Left forelimb (tissue), 1 donor: ENCODE data around the gene TLX3.
A peak's percentile ranks its signal among the peaks of the same experiment; 100 is the strongest.

Experiments used
- DNase-seq: peaks from one replicate; pipeline ENCODE4 v3.0.0-alpha.2; 2018; ENCODE audit warnings: low spot score

TLX3 gene

DNA sequence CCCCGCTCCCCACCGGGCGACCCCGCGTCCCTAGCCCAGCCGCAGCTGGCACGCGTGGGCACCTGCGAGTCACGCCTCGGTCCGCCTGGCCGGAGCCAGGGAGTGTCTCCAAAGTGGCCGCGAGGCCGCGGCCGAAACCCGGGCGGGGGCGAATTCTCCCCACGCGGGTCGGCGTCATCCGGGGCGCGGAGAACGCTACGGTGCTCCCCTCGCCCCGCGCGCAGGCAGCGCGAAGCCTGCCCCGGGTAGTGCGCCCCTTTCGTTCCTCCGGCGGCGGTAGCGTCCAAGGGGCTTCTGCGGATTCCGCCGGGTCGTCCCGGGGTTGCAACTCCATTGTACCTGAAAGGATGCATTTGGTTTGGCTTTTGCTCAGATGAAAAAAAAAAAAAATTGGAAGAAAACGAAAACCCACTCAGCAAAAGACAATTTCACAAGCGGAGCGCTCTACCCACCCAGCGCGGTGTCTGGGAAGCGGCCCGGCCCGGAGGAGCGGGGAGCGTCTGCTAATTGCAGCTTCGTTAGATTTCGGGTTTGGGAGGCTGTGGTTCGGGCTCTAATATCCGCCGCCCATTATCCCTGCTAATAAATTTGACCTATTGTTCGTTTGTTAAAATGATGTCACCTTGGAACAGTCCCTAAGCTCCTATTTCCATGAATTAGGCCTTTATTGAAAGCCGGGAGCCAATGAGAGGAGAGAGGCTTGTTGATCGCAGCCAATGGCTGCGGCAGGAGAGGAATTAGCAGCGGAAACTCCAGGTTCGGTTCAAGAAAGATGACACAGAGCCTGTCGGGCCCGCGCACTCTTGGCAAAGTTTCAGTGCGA is at the start of gene TLX3:
TSS of gene TLX3 (plus strand) at position 796 of the 823 bp plus-strand sequence. CDS start 118 bp downstream, outside the sequence.
- DNase-seq = no peak

DNA sequence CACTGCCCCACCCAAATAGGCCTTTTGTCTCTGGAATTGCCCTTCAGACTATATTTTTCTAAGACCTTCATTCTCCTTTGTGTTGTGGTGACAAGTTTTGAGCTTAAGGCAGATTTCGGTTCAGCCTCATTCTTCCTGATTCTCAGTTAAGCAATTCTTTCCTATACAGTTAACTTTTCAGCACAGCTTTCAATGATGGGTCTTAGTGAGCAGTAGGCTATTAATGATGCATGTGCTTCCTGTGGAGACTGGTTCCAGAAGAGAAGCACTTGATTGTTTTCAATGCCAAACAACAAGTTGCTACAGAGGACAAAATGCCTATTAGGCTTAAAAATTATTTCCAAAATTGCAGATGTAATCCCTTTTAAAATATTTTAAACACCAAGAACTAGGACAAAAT is 47.7 kb upstream of the TLX3 start:
- DNase-seq = no peak

DNA sequence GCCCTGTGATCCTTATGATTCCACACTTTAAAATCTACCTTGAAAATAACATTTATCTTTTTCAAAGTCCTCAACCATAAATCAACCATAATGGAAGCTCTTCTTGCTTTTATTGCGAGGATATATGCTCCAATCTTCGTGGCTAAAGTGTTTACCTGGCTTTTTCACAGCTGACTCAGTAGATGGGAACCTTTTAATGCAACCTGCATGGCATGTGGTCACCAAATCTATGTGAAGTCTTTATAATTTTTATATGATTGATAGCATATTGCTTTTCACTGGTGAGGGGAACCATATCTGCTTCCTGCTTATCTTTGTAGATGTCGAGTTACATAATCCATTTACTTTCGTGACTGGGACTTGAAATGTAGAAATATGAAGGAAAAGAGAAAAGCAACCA is 47.1 kb upstream of the TLX3 start:
- DNase-seq = no peak

DNA sequence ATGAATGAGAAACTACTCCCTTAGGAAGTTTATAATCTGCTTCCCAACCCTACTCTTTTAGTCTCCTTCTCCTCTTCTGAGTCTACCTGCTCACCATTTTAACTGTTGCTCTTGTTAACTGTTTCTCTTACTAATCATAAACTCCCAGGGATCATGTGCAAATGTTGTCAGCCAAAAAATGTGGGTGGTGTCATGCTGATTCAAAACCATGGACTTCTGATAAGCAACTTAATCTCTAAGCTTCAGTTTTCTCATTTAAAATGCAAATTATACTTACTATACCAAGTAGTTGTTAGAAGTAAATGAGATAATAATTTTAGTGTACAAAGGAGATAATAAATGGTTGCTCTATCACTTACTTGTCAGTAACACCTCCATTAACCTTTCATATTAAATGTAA is 45.9 kb upstream of the TLX3 start:
- DNase-seq = no peak

DNA sequence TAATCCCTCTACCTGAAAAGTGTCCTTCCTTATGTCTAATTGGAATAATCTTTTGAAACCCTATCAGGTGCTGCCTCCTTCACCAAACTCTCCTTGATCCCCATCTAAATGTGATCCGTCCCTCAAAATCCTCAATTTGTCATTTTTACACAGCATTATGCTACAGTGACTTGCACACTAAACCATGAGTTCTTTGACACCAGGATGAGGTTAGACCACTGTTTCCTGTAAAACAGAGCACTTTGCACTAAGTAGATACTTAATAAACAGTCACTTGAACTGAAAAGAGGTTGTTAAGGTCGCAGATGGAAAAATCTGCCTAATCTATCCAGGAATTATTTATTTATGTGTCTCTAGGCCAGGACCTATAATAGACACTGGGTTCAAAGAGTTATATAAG is 44.2 kb upstream of the TLX3 start:
- no peak for DNase-seq

DNA sequence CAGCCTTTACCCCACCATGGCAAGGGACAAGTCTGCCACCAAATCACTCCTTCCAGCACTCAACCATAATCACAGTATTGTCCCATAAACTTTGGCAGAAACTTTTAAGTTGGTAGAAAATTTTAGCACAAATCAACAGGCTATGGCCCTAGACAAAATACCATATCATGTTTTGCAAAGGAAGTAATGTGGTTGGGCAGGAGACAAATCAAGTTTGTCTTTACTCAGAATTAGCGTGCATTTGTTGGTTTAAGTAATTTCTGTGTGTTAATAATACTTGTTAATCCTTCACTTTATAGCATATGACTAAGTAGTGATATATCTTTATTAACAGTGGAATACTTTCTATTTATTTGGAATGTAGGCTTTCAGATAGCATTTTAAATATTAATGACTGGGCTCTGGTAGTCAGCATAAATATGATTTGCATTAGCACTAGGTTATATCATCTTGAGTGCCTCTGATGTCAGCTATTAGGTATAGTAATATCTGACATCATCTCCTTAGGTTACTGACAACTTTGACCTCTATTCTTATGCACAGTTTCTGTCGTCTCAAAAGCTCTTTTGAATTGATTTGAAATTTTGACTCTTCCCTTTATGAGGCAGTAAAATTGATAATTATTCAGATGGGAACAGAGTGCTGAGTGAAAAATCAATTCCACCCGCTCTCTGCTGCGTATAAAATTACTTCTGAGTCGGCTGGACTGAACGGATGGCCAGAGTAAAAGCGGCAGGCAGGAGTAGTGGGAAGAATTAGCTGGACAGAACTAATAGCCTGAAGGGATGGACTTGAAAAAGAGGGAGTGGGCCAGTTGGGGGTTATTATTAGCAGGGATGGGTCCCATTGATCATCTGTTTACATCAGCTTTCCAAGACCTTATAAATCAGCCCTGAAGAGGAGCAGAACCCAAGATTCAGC is 40.1 kb upstream of the TLX3 start:
- DNase-seq = no peak

DNA sequence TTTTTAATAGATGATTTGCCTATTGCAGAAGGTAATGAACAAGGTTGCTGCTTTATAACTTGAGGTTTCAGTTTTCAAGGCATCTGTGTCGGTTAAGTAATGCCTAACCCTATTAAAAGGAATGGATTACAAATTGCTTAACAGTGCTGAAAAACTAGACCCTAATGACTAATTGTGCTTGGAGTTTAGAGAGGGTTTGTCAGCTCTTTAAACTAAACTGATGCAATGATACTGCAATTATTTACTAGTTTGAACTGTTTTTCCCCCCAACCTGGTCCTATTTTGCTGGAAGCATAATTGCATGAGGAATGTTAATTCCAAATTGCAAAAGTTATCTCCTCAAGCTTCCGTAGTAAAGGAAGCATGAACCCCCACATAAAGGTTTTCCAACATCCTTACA is 39.3 kb upstream of the TLX3 start:
- no peak for DNase-seq

DNA sequence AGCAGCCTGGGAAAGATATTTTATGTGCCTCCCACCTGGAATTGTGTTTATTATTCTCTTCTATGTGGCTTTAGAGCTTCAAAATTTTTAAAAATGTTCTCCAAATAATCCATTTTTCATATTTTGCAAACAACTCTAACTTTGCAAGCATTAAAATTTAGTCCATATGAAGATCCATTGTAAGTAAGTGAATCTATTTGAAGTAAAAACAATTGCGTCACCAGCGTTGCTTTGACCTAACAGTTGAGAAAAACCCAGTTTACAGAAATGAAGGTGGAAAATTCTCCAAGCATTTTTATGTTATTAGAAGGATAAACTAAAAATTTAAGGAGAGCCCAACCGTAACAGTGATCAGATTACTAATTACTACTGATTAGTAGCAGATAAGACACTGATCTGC is 38.9 kb upstream of the TLX3 start:
- no peak for DNase-seq

DNA sequence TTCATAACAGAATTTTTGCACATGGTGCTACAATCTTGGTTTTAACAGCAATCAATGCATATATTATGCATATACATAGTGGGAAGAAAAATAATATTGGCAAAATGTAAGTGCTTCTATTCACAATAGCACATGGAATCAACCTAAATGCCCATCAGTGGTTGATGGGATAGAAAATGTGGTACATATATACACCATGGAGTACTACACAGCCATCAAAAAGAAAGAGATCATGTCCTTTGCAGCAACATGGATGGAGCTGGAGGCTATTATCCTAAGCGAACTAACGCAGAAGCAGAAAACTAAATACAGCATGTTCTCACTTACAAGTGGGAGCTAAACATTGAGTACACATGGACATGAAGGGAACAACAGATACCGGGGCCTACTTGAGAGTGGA is 37.2 kb upstream of the TLX3 start:
- DNase-seq = no peak

DNA sequence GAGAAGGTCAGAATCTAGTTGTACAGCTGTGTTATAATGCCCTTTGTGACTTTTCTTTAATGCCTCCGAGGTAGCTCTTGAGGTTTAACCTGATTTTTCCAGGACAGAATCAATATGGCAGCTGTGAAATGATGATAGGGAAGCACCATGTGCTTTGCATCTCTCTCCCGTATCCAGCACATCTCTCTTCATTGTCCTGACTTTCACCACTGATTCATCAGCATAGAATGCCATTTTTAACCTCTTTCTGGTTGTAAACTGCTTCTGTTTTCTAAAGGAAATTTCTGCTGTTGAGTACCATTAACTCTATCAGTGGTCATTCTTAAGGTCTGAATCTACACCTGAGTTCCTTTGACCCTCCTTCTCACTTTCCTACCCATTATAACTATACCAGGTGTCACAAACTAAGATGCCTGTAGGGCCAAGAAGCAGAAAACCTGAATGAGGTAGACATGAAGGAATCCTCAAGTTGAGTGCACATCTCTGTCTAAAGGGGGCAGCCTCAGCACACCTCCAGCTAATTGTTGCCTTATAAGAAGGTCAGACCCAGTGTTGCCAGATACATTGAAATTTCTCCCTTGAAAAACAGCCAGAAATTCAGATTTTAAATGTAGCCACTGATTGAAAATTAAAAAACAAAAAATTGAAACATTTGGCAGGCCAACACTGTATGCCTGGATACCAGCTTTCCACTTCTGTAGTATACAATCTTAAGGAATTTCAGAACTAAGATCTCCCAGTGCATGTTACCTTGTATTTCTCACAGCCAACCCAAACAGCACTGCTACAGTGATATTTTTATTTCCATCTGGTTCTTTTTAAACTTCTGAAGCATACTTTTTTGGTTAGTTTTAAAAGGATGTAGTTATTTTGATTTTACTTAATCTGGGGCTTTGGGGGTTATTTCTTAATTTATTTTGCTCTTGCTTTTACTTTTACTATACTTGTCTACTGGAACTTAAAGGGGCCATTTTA is 35.8 kb upstream of the TLX3 start:
- no peak for DNase-seq

DNA sequence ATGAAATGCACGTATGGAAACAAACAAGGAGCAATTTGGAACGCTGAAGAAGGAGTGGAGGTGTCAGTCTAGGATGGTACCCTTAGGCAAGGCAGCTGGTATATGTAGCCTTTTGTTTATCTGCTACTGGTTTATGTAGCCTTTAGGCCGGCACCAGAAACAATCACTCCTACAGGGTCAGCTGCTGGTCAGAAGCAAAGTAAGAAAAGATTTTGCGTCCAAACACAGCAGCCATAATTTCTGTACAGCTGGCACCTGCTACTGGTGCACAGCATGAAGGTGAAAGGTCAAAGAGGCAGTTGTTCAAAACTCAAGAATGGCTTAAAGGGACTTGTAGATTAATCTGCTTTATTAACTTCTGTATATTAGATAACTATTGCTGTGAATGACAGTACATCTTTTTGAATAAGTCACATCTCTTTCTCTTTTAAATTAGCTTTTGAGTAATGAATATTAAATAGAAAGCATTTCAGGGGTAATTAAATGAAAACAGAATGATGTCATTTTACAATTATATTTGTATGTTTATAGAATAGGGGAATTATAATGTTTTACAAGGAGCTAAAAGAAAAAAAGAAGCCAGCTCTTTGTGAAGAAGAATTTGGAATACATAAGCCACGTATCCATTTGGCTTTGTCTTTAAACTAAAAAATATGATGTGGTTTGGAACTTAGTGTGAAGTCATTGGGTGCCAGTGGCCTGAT is 33.1 kb upstream of the TLX3 start:
- no peak for DNase-seq

DNA sequence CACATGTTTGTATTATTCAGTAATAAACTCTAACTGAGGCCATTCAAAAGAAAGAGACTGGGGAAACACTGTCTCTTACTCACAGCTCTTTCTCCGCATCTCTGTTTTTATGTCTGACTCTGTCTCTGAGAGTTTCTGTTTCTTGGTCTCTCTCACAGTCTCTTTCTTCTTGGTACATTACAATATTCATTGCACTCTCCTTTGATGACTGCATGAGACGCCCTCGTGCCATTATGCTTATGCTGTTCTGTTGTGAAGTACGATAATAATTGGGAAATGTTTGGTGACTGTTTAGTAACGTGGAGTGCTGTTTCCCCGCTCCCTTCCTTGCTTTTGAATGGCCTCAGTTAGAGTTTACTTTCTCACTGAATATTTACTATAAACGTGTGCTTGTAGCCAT is 25.3 kb upstream of the TLX3 start:
- DNase-seq = no peak

DNA sequence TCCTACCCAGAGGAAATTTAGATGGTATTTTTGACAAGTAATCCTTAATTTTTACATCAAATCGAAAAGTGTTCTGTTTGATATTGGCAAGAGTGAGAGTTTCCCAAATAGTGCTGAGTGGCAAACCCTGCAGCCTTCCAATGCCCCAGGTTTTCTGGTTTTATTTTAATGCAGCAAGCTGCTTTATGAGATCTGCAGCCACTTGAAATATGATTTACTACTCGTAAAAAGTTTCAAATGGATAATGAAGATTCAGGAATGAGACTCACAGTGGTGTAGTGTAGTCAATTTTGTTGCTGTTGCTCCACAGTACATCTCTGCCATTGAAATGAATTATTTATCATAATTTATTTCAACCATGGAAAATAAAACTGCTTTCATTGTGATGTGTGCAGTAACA is 23.6 kb upstream of the TLX3 start:
- no peak for DNase-seq

DNA sequence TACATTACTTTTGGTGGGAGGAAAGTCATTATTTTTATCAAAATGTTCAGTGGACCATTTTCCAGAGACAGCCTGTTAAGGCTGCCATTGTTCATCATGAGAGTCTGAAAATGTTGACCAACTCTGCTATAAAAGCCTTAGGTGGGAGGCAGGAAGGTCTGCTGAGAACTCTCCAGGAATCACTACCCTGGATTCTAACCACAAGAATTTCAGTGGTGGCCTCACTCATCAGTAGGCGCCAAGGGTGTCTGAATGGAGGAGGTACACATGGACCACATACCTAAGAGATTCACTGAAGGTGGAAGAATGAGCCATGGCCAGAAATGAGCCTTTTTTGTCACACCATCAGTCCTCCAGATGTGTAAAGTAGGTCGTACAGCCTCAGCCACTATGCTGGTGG is 21.0 kb upstream of the TLX3 start:
- no peak for DNase-seq

DNA sequence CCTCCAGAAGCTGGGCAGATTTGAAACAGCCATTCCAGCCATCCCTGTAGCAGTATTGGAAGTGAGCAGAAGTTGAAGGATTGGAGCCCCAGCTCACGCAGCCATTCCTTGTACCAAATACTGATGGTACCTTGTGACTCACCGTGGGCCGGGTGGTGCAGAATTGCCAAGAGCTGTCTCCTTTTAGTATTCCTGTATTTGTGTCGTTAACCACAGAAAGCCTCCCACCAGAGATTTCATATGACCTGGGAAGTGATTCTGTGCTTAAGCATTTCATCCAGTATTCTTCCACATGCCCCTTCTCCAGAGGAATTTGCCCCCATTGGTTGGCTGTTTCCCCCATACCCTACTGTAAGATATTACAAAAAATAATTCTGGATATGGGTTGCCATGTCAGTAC is 17.7 kb upstream of the TLX3 start:
- DNase-seq = no peak

DNA sequence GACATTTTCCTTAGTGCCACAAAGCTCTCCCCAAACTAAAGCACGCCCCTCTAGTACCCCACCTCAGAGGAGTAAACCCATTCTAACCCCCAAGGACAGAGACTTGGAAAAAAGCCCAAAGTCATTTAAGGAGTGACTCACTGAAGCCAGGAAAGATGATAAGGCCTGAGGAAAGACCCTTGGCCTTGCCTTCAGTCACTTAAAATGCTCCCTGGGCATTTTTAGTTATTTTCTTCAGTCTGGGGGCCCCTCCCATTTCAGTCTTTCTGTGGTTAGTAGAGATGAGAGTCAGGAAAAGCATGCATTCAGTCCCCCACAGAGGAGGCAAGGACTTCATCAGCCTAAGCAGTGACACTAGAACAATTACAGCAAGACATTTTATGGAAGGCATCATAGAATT is 13.7 kb upstream of the TLX3 start:
- DNase-seq = no peak

DNA sequence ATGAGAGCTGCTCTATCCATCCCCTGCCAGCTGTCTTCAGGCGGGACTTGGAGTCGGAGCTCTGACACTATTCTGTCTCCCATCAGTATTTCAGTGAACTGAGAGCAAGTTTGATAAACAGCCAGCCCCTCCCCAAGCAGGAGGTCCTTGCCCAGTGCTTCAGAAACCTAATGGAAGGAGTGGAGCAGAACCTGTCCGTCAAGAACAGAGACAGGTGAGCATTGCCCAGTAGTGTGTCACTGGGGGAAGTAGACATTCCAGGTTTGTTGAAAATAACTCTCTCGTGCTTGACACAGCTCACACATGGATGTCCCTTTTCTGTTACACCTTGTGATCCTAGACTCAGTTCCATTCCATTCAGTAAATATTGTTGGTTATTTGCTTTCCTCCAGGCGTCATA is 13.2 kb upstream of the TLX3 start:
- DNase-seq = no peak

DNA sequence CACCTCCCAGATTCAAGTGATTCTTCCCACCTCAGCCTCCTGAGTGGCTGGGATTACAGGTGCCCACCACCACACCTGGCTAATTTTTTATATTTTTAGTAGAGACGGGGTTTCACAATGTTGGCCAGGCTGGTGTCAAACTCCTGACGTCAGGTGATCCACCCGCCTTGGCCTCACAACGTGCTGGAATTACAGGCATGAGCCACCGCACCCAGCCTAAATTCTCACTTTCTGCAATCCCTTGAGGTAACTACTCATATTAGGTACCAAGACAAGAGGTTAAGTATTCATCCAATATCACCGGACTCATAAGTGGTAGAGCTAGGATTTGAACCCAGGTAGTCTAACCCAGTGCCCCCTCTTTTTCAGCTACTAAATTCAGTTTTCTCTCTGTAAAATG is 11.1 kb upstream of the TLX3 start:
- peak; percentile 6 for DNase-seq

DNA sequence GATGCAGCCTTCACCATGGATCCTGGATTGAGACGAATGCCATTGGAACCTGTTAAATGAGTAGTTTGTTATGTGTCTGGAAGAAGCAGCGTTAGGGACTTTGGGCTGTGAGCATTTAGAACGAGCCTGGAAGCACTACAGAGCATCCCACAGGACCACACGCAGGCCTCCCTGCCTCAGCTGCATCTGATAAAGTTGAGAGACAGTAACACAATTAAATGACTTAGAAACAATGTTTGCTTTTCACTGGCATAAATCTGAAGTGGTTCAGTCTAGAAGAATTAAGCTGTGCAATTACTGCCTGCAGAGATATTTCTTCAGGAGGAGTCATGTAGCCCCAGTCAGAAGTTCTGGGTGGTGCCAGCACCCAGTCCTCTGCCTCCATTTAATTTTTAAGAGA is 9.8 kb upstream of the TLX3 start:
- peak; percentile 28 for DNase-seq

DNA sequence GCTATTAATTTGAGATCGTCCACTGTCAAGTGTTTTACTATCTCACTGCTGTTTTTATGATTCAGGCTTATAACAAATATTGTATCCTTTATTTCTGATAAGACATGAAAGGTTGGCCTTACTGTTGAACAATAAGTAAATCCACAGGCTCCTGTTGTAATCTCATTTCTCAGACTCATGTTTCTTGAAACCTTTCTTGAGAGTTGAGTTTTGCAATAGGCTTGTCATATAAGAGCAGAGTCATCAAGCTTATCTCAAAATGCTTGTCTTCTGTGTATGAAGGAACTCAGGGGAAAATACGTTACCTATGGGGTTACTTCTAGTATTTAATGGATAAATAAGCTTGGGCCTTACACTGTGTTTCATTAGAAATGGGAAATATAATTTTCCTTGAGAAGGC is 9.2 kb upstream of the TLX3 start:
- DNase-seq = no peak

DNA sequence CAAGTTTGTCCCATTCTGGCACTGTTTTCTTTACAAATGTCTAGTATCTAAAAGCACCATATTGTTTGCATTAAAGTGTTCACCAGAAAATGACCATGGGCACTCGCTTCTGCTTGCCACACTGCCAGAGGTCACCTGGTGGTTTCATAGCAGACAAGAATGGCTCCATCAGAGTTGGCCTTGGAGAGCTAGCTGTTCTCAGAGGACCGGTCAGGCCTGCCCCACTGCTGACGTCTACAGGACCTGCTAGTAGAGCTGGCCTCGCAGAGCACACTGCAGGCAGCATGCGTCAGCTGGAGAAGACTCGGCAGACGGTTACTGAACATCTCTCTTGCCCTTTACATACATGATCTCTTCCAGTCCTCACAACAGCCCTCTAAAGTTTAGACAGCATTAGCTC is 8.7 kb upstream of the TLX3 start:
- DNase-seq = peak; percentile 33
